NCI-H2107 (cell line): ENCODE results near the gene AAGAB.
"Not testable (repeated sequence)": the region's sequence is repeated elsewhere in the genome, so short reads cannot be mapped to it uniquely, and the experiment has no call there.

Experiments used
- DNase-seq: peaks from one replicate; lab custom pipeline; 2025; lab: John Stamatoyannopoulos, UW

AAGAB gene

DNA sequence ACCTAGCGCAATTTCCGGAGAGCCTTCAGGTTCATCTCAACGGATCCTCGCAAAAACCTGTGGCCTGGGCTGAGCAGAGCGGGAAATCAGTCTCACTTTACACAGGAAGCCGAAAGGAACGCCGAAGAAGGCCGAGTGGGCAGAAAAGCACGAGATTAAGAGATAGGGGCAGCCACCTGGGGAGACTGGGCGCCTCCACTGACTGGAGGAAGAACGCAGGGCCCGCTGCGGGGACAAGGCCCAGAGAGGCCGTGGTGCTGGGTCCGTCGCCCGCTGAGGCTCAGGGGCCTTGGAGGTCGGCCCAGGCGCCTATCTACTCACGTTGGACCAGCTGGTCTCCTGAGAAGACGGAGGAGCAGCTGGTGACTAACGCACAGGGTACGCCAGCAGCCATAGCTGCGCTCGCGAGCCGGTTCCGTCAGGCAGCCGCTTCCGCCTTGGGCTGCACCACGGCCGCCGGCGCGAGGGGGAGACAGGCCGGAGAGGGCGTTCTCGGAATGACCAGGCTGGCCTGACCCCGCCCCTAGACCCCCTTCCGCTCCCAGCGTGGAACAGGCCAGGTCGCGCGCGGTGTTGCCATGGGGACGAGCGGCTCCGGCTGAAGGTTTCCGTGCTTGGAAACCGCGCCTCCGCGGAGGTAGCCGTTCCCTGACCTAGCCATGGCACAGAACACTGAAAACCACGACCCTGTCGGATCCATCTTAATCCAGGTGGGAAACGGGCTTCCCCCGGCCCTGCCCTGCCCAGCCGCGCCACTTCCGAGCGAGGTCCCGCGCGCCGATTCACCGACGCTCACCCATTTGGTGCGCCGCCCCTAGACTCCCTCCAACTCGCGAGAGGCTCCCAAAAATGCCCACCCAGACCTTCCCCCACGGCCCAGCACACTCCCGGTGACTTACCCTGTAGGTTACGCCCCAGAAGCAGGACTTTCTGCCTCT, at the start of gene AAGAB, which contains the start of gene IQCH:
Gene AAGAB, minus strand, starts transcription at position 424 of the 938 bp plus-strand sequence. Its CDS starts 30 bp downstream, at position 394.
Gene IQCH, plus strand, starts transcription at position 549 of the 938 bp plus-strand sequence. Its CDS starts 111 bp downstream, at position 660.
- DNase-seq: peak; percentile 82

GRCh38 chr15:67303490-67304363, 49.3 kb upstream of the AAGAB start:
- DNase-seq: no peak

DNA sequence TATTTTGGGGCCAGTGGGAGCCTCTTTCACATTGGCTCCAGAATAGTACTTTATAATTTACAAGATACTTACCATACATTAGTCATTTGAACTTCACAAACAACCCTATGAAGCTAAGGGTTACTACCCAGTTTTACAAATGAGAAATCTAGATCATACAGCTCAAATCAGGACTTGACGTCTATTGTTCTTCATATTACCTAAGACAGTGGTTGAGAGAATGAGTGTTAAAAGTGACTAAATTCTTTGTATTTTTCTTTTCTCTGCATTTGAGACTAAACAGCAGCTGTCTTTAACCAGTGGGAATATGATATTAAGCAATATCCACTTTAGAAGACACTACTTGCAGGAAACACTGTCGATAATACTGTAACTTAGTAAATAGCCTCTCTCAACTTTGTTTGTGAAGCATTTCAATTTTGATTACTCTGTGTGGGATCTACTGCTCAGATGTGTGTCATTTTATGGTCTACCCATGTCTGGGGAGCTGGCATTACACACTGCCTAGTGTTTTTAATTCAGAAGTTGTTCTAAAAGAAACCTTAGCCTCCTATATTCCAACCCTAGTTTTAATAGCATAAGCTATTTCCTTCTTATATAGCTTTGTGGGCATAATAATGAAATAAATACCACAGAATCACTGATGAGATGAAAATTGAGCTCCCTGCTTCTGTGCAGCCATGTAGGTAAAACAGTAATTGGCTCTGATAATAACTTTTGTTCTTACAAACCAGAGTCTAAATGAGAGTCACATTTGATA, 46.0 kb upstream of the AAGAB start:
- no peak for DNase-seq

DNA sequence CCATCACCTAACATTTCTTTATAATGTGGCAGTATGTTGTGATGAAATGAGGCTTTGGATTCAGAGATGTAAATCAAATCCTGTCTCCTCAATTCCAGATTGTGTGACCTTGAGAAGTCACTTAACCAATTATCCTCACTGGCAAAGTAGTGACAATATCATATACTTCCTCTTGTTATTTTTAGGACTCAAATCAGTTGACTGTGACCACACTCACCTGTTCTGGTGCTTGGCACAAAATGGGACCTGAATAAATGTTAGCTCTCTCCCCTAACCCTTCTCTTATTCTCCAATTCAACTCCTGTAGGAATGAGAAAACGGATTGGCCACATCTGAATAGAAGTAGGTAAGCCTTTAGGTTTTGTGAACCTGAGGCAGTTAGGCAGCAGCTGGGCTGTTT, 42.2 kb upstream of the AAGAB start:
- no peak for DNase-seq

GRCh38 chr15:67296188-67296587, 41.7 kb upstream of the AAGAB start:
- DNase-seq: no peak

DNA sequence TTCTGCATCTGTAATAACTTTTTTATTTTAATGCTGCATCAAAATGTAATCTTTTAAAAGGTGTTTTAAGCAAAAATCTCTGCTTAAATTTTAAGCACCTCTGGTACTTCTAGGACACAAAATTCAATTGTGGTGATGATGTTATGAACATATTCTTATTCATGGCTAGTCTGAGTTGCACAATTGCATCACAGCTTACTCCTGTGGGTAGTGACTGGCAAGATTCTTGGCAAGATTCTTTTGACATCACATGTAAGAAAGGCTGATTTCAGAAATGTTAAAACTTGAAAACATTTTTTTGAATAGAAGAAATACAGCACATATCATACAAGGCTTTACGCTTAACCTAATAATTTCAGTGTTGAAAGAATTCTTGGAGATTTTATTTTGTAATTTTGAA, 35.9 kb upstream of the AAGAB start:
- DNase-seq: no peak

DNA sequence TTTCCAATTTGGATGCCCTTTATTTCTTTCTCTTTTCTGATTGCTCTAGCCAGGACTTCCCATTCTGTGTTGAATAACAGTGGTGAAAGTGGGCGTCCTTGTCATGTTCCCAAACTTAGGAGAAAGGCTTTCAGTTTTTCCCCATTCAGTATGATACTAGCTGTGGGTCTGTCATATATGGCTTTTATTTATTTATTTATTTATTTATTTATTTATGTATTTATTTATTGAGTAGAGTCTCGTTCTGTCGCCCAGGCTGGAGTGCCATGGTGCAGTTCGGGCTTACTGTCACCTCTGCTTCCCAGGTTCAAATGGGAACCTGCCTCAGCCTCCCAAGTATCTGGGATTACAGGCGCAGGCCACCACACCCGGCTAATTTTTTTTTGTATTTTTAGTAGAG, 31.9 kb upstream of the AAGAB start:
- not testable (repeated sequence) for DNase-seq

- not testable (repeated sequence) for DNase-seq
Observed at GRCh38 chr15:67285625-67286024, 31.2 kb upstream of the AAGAB start.

GRCh38 chr15:67281714-67282113, 27.3 kb upstream of the AAGAB start:
- DNase-seq: no peak

- no peak for DNase-seq
Observed at GRCh38 chr15:67280217-67280616, 25.8 kb upstream of the AAGAB start.

GRCh38 chr15:67276666-67277065, 22.2 kb upstream of the AAGAB start:
- no peak for DNase-seq

DNA sequence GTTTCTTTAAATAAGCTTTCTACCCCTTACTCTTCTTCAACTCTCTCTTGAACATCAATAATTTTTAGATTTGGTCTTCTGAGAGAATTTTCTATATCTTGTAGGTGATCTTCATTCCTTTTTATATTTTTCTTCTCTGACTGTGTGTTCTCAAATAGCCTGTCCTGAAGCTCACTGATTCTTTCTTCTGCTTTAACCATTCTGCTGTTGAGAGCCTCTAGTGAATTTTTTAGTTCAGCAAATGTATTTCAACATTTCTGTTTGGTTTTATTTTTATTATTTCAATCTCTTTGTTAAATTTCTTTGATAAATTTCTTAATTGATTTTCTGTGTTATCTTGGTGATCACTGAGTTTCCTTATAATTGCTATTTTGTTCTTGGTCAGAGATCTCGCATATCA, 19.8 kb upstream of the AAGAB start:
- DNase-seq: no peak

DNA sequence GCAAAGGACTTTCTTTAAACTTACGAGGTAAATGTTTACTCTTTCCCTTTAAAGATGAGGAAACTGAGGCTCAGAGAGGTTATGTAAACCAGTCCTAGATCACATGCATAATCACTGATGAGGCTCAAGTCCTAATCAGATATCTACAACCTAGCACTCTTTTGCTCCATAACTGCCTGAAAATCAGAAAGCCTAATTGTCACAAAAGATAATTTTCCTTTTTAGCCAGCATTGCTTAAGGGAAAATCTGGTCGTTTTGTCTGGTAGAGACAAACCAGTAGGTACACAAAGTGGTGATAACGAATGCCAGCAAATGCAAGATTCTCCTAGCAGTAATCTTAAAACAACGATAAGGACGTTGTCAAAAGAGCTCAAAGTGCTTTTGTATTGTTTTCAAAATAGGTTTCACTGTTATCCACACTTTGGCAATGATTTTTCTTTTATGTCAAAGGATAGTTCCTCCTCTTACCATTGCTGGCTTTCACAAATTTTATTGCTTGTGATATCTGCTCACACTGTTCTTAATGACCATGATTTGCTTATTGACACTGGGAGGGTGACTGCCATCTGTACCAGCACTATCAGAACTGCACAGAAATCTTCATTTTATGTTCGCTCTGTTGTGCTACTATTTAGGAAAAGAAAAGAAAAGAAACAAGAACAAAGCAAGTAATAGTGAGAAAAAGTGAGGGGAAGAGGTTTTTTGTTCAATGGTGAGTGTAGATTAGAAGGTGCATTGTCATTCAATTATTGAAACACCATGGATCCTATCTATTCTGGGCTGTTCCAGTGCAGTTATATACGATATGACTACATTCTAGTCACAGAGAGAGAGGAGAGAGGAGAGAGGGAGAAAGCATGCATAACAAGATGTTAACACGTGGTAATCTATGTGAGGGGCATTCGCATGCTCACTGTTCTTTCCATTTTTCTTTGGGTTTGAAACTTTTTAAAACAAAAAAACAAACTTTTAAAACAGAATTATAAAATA, 13.8 kb upstream of the AAGAB start:
- DNase-seq: no peak

DNA sequence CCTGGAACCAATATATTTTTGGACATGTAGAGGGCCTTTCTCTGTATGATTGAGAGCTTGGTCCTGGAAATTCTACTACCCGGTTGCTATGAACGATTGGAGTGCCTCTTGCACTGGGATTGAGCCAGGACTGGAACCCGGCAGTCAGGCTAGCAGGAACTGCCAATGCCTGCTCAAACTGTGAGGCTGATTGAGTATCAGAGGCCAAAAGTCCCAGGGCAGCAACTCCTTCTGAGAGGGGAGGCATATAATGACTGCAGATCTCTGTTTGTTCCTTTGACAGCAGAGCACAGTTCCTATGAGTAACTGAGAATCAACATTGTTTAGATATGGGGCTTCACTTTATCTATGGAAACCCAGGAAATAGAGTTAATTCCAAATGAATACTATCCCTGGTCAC, 13.0 kb upstream of the AAGAB start:
- DNase-seq: no peak

DNA sequence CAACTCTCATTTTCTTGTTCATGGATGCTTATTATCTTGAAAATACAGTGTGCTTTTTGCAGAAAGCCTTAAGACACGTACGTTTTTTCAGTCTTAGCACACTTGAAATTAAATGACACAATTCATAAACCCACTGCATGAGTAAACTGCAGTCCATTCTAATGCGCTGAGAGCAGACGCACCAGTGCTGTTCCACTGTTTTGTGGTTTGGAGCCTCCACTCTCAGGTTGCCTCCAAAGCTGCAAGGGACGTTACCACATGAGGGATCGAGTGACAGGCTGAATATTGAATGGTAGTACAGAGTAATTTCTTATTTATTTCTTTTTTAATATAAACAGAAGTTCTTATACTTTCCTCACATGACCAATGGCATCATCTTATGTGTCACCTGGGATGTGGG, 12.4 kb upstream of the AAGAB start:
- peak; percentile 5 for DNase-seq

DNA sequence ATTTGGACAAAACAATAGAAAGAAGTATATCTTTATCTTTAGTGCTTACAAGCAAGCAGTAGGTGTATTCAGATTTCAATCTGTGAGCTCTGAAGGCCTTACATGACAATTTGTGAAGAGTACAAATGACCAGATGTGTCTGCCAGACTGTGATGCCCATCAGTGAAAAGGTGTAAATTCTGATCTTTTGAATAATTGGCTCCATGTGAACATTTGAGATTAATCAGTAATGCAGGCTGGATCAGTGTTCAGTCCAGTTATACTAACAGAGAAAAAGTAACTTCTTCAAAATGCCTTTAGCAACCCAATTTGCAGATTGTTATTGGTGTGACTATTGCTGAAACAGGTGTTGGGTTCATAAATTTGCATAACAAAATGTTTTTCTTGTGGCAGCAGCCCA, 5.3 kb upstream of the AAGAB start:
- DNase-seq: no peak

- DNase-seq: no peak
Observed at GRCh38 chr15:67259379-67259778, 4.9 kb upstream of the AAGAB start.

GRCh38 chr15:67258412-67258811, 4.0 kb upstream of the AAGAB start:
- DNase-seq: not testable (repeated sequence)

- DNase-seq: no peak
Observed at GRCh38 chr15:67256051-67256450, 1.6 kb upstream of the AAGAB start.

- no peak for DNase-seq
Observed at GRCh38 chr15:67253549-67254237, 768 bp downstream of the AAGAB start.
